Esophagus squamous epithelium (tissue), 4 donors: ENCODE data around the gene GTSE1.

Experiments
- POLR2A ChIP-seq, 4 donors: fragments of 450-650 bp; IDR thresholded peaks; one replicate each; pipeline ENCODE4 v1.6.1; 2017; ENCODE audit warnings: antibody characterized with exemption in 4 of 4, mild to moderate bottlenecking in 4 of 4, moderate library complexity in 3 of 4
- TF ChIP-seq, protein P1 (sequence below), 6 experiments: fragments of 450-650 bp in 4 of 6; fragments of 200-600 bp in 2 of 6; sonication (generic) in 2 of 6; IDR thresholded peaks; one replicate each; pipeline ENCODE4 v1.5.1; 2016 to 2019; ENCODE audit warnings: antibody characterized with exemption in 6 of 6, mild to moderate bottlenecking in 4 of 6, moderate library complexity in 4 of 6

DNA sequence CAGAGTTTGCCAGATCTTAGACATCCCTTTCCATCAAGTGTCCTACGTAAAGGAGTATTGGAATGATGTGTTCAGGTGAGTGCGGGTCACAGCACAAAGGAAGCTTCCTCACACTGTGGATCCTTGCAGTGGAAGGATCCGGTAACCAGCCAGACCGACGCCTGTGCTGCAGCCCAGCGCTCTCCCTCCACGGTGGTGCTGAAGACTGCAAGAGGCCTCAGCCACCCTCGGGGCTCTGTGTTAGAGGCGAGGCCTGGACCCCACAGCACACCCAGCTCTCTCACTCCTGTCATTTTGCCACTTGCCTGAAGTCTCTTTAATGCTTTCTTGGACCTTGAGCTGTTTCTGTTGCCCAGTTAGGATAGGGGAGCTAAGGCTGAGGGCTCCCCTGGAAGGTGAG is 41.2 kb downstream of the GTSE1 start:
- TF ChIP-seq POLR2A (IDR thresholded peaks at IDR 0.05): no peak
- TF ChIP-seq, protein P1, sequence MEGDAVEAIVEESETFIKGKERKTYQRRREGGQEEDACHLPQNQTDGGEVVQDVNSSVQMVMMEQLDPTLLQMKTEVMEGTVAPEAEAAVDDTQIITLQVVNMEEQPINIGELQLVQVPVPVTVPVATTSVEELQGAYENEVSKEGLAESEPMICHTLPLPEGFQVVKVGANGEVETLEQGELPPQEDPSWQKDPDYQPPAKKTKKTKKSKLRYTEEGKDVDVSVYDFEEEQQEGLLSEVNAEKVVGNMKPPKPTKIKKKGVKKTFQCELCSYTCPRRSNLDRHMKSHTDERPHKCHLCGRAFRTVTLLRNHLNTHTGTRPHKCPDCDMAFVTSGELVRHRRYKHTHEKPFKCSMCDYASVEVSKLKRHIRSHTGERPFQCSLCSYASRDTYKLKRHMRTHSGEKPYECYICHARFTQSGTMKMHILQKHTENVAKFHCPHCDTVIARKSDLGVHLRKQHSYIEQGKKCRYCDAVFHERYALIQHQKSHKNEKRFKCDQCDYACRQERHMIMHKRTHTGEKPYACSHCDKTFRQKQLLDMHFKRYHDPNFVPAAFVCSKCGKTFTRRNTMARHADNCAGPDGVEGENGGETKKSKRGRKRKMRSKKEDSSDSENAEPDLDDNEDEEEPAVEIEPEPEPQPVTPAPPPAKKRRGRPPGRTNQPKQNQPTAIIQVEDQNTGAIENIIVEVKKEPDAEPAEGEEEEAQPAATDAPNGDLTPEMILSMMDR (IDR thresholded peaks at IDR 0.05): no peak
